Mucosa of gallbladder (tissue), 1 donor: ENCODE results near the gene PACRG. TPM values are rescaled to one million over a fixed set of nuclear protein-coding genes. Genes with fewer than 3 reads are reported as not detected.

Source experiments
- DNase-seq: peaks from one replicate; pipeline ENCODE4 v3.0.0-alpha.2; 2020; ENCODE audit warnings: low spot score
- total RNA-seq: library from RNA; stranded (reverse); gene quantifications from one replicate; pipeline ENCODE4 v1.2.1, GENCODE V29; 2021
- donor health status: DM: no; HTN: no; CAD: no.

Gene PACRG
- total RNA-seq, 1 donor from 2014 or later: 3.2 TPM

- no peak for DNase-seq
These were observed 471.6 kb downstream of the PACRG start for GRCh38 chr6:163199371-163199770.

- no peak for DNase-seq
These were observed 472.5 kb downstream of the PACRG start for GRCh38 chr6:163200289-163200688.

GRCh38 chr6:163200694-163201093, 472.9 kb downstream of the PACRG start:
- DNase-seq: no peak

- no peak for DNase-seq
These were observed 474.1 kb downstream of the PACRG start for GRCh38 chr6:163201855-163202254.

GRCh38 chr6:163206196-163206595, 478.4 kb downstream of the PACRG start:
- DNase-seq: no peak

GRCh38 chr6:163207431-163208383, 479.9 kb downstream of the PACRG start:
- DNase-seq: no peak

GRCh38 chr6:163209005-163209404, 481.2 kb downstream of the PACRG start:
- DNase-seq: no peak

- no peak for DNase-seq
These were observed 484.3 kb downstream of the PACRG start for GRCh38 chr6:163212123-163212522.

GRCh38 chr6:163214259-163214658, 486.5 kb downstream of the PACRG start:
- DNase-seq: no peak

- no peak for DNase-seq
These were observed 490.7 kb downstream of the PACRG start for GRCh38 chr6:163218361-163218894.

- DNase-seq: no peak
These were observed 498.5 kb downstream of the PACRG start for GRCh38 chr6:163226181-163226835.

GRCh38 chr6:163226836-163227485, 499.2 kb downstream of the PACRG start:
- no peak for DNase-seq

- DNase-seq: no peak
These were observed 500.3 kb downstream of the PACRG start for GRCh38 chr6:163228041-163228440.

- DNase-seq: no peak
These were observed 501.3 kb downstream of the PACRG start for GRCh38 chr6:163229050-163229449.

GRCh38 chr6:163230901-163231300, 503.1 kb downstream of the PACRG start:
- no peak for DNase-seq

GRCh38 chr6:163231356-163232014, 503.7 kb downstream of the PACRG start:
- no peak for DNase-seq

GRCh38 chr6:163232015-163232523, 504.3 kb downstream of the PACRG start:
- DNase-seq: no peak

- no peak for DNase-seq
These were observed 504.9 kb downstream of the PACRG start for GRCh38 chr6:163232649-163233048.

- DNase-seq: no peak
These were observed 509.3 kb downstream of the PACRG start for GRCh38 chr6:163237110-163237509.

GRCh38 chr6:163239572-163240340, 512.0 kb downstream of the PACRG start:
- DNase-seq: no peak

GRCh38 chr6:163240556-163240955, 512.8 kb downstream of the PACRG start:
- no peak for DNase-seq
